HEK293T (cell line): ENCODE data around the gene ARHGAP23.

Experiments used
- ARNT ChIP-seq: fragments of 450-650 bp; IDR thresholded peaks from 2 replicates; pipeline ENCODE4 v1.6.1; 2017; ENCODE audit warnings: mild to moderate bottlenecking
- BHLHE40 ChIP-seq: fragments of 450-650 bp; IDR thresholded peaks from 2 replicates; pipeline ENCODE4 v1.6.1; 2016; ENCODE audit warnings: mild to moderate bottlenecking, moderate library complexity, borderline replicate concordance
- FOXK2 ChIP-seq: fragments of 450-650 bp; IDR thresholded peaks from 2 replicates; pipeline ENCODE4 v1.6.1; 2016; ENCODE audit warnings: mild to moderate bottlenecking
- FOXM1 ChIP-seq: fragments of 450-650 bp; IDR thresholded peaks from 2 replicates; pipeline ENCODE4 v1.6.1; 2017; ENCODE audit warnings: mild to moderate bottlenecking, borderline replicate concordance
- HDGF ChIP-seq: fragments of 450-650 bp; IDR thresholded peaks from 2 replicates; pipeline ENCODE4 v1.6.1; 2017; ENCODE audit warnings: antibody characterized with exemption, borderline replicate concordance
- NFRKB ChIP-seq: fragments of 450-650 bp; IDR thresholded peaks from 2 replicates; pipeline ENCODE4 v1.6.1; 2016; ENCODE audit warnings: mild to moderate bottlenecking, moderate library complexity
- SP1 ChIP-seq: fragments of 450-650 bp; IDR thresholded peaks from 2 replicates; pipeline ENCODE4 v1.6.1; 2017
- ZNF384 ChIP-seq: fragments of 450-650 bp; IDR thresholded peaks from 2 replicates; pipeline ENCODE4 v1.6.1; 2016
- TF ChIP-seq, protein P1 (sequence below): fragments of 450-650 bp; IDR thresholded peaks from 2 replicates; pipeline ENCODE4 v1.6.1; 2016

DNA sequence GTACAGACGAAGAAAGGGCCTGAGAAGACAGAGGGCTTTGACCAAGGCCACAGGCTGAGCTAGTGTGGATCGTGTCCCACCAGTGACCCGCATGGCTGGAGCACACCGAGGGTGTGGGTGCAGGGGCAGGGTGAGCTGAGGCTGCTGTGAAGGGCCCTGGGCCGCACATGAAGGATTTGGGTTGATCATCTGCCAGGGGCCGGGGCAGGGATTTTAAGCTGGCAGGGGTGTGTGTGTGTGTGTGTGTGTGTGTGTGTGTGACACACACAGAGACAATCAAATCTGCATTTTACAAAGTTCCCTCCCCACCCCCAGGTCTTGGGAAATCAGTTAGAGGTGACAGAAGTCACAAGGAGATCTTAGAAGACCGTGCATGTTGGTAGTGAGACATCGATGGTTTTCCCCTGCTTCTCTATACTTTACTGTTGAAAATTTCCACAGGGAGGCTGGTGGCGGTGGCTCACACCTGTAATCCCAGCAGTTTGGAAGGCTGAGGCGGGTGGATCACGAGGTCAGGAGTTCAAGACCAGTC is 112.3 kb downstream of the ARHGAP23 start:
- no peak for TF ChIP-seq BHLHE40
- TF ChIP-seq FOXM1: no peak
- TF ChIP-seq, protein P1, sequence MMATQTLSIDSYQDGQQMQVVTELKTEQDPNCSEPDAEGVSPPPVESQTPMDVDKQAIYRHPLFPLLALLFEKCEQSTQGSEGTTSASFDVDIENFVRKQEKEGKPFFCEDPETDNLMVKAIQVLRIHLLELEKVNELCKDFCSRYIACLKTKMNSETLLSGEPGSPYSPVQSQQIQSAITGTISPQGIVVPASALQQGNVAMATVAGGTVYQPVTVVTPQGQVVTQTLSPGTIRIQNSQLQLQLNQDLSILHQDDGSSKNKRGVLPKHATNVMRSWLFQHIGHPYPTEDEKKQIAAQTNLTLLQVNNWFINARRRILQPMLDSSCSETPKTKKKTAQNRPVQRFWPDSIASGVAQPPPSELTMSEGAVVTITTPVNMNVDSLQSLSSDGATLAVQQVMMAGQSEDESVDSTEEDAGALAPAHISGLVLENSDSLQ: no peak
- no peak for TF ChIP-seq NFRKB
- TF ChIP-seq HDGF: no peak
- TF ChIP-seq ZNF384: no peak
- TF ChIP-seq FOXK2: no peak
- no peak for TF ChIP-seq ARNT
- TF ChIP-seq SP1: no peak
